ENCODE results near the gene GPR101.

Gene GPR101, protein sequence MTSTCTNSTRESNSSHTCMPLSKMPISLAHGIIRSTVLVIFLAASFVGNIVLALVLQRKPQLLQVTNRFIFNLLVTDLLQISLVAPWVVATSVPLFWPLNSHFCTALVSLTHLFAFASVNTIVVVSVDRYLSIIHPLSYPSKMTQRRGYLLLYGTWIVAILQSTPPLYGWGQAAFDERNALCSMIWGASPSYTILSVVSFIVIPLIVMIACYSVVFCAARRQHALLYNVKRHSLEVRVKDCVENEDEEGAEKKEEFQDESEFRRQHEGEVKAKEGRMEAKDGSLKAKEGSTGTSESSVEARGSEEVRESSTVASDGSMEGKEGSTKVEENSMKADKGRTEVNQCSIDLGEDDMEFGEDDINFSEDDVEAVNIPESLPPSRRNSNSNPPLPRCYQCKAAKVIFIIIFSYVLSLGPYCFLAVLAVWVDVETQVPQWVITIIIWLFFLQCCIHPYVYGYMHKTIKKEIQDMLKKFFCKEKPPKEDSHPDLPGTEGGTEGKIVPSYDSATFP

DNA sequence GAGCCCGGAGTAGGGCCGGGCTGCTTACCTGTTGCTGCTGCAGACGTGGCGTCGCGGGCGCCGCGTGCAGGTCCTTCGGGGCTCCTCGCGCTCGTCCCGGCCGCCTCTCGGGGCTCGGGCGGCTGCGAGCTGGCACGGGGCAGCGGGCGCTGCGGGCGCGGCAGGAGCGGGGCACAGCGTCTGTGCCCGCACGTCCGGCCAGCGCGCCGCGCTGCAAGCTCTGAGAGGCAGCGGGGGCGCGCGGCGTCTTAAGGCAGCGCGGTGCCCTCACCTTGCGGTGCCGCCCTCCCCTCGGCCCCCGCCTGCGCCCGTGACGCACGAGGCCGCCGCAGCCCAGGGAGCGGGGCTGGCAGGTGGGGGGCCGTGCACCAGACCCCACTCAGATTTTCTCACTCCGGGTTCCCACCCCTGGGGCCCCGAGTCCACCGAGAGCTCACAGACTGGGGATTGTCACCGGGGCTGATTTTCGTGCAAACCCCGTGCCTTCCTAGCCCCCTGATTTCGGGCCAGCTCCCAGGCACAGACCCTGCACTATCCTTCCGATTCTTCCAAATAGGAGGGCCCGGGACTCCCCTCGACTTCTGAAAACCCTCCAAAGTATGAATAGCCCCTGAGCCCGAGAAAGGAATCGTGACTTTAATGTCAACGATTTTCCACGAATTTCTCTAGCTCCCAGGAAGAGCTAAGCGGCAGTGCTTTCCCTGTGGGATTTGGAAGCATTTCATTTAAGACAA is at the start of gene GPR101:
Gene GPR101 (minus strand): TSS at position 222 of the 734 bp plus-strand sequence. CDS start 2,321 bp downstream, outside the sequence.
- Histone ChIP-seq H3K27me3 (ENCODE audit: control insufficient read depth in 5 of 5, insufficient read depth in 4 of 5, low read length in 5 of 5) (peaks cover 44 to 62% (median 47%) of the 10 kb centered on the region in 5 donors), H3K4me3 (ENCODE audit: low read depth in 1 of 5, low read length in 5 of 5) (peak within 1 kb of the TSS in 1 of 5 donors; percentile 14), H3K9me3 (ENCODE audit: control insufficient read depth in 5 of 5, low read length in 5 of 5) (peaks cover 0 to 4% (median 0%) of the 10 kb centered on the region in 5 donors), H3K4me1 (ENCODE audit: control insufficient read depth in 5 of 5, insufficient read depth in 5 of 5, low read length in 5 of 5) (peaks cover 0 to 25% (median 19%) of the 10 kb centered on the region in 5 donors), H3K36me3 (ENCODE audit: control insufficient read depth in 5 of 5, insufficient read depth in 5 of 5, low read length in 5 of 5) (no peaks in the 10 kb centered on the region), H3K27ac (ENCODE audit: low read depth, low read length) (no peak within 1 kb of the TSS), H3K9ac (ENCODE audit: low read length in 5 of 5) (no peak within 1 kb of the TSS)

DNA sequence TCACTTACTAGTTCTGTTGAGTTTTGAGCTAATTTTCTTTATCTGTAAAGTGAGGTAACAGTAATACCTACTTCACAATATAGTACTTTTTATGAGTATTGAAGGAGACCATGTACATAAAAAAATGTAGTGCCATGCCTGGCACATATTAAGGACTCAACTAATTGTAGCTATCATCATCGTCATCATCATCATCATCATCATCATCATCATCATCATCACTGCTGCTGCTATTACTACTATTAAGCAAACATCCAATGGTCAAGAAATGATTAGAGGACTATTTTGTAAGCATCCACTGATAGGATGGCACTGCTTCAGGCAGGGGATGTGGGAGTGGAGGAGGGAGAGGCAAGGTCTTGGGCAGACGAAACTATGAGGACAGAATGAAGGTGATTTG is 47.4 kb upstream of the GPR101 start:
- no peak overlapping the region for H3K4me3 ChIP-seq (ENCODE audit: low read depth in 1 of 5, low read length in 5 of 5)
- H3K36me3 ChIP-seq (ENCODE audit: control insufficient read depth in 5 of 5, insufficient read depth in 5 of 5, low read length in 5 of 5), result no peaks in the 10 kb centered on the region
- H3K27me3 ChIP-seq (ENCODE audit: control insufficient read depth in 5 of 5, insufficient read depth in 4 of 5, low read length in 5 of 5), result peaks cover 0 to 17% (median 3%) of the 10 kb centered on the region in 5 donors
- no peaks in the 10 kb centered on the region for H3K9me3 ChIP-seq (ENCODE audit: control insufficient read depth in 5 of 5, low read length in 5 of 5)
- H3K9ac ChIP-seq (ENCODE audit: low read length in 5 of 5), result no peak overlapping the region
- no peak overlapping the region for H3K27ac ChIP-seq (ENCODE audit: low read depth, low read length)
- H3K4me1 ChIP-seq (ENCODE audit: control insufficient read depth in 5 of 5, insufficient read depth in 5 of 5, low read length in 5 of 5), result no peaks in the 10 kb centered on the region

DNA sequence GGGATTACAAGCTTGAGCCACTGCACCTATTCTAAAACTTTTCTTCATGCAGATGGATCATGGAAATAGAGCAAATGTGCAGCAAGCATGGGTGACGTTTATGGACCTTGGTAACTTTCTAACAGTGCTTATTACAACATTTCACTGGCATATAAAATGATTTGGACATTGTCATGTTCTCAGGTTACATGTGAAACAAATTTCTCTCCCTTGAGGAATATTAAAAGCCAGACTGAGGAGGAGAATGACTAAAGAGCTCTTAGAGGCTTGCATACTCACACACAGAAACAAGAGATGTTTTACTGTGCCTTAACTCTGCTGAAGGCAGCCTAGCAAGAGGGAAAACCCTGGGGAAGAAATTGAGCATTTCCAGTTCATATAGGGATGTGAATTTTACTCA is 38.6 kb upstream of the GPR101 start:
- Histone ChIP-seq H3K36me3 (ENCODE audit: control insufficient read depth in 5 of 5, insufficient read depth in 5 of 5, low read length in 5 of 5) (no peaks in the 10 kb centered on the region), H3K4me1 (ENCODE audit: control insufficient read depth in 5 of 5, insufficient read depth in 5 of 5, low read length in 5 of 5) (peaks cover 0 to 7% (median 0%) of the 10 kb centered on the region in 5 donors), H3K9me3 (ENCODE audit: control insufficient read depth in 5 of 5, low read length in 5 of 5) (no peaks in the 10 kb centered on the region), H3K27me3 (ENCODE audit: control insufficient read depth in 5 of 5, insufficient read depth in 4 of 5, low read length in 5 of 5) (peaks cover 0 to 7% (median 4%) of the 10 kb centered on the region in 5 donors), H3K4me3 (ENCODE audit: low read depth in 1 of 5, low read length in 5 of 5) (no peak overlapping the region), H3K27ac (ENCODE audit: low read depth, low read length) (no peak overlapping the region), H3K9ac (ENCODE audit: low read length in 5 of 5) (no peak overlapping the region)

DNA sequence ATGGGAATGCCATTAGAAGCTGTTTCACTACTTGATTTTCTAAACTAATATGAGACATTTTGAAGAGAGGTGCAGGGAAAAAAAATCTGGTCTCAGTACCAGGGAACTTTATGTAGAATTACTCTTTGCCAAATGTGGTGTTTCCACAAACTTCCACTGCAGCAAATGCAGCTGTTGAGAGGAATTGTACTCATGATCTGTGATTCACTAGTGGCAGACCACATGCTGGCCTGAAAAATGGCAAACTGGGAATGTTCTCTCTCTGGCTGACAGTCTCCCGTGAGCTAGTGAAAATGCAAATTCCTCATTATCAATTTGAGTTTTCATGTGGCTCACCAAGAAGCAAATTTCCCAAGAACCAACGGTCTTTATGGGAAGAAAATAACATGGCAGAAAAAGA is 37.8 kb upstream of the GPR101 start:
- Histone ChIP-seq H3K36me3 (ENCODE audit: control insufficient read depth in 5 of 5, insufficient read depth in 5 of 5, low read length in 5 of 5) (no peaks in the 10 kb centered on the region), H3K27ac (ENCODE audit: low read depth, low read length) (no peak overlapping the region), H3K9me3 (ENCODE audit: control insufficient read depth in 5 of 5, low read length in 5 of 5) (no peaks in the 10 kb centered on the region), H3K4me1 (ENCODE audit: control insufficient read depth in 5 of 5, insufficient read depth in 5 of 5, low read length in 5 of 5) (peaks cover 0 to 7% (median 0%) of the 10 kb centered on the region in 5 donors), H3K27me3 (ENCODE audit: control insufficient read depth in 5 of 5, insufficient read depth in 4 of 5, low read length in 5 of 5) (peaks cover 0 to 7% (median 4%) of the 10 kb centered on the region in 5 donors), H3K9ac (ENCODE audit: low read length in 5 of 5) (no peak overlapping the region), H3K4me3 (ENCODE audit: low read depth in 1 of 5, low read length in 5 of 5) (no peak overlapping the region)

DNA sequence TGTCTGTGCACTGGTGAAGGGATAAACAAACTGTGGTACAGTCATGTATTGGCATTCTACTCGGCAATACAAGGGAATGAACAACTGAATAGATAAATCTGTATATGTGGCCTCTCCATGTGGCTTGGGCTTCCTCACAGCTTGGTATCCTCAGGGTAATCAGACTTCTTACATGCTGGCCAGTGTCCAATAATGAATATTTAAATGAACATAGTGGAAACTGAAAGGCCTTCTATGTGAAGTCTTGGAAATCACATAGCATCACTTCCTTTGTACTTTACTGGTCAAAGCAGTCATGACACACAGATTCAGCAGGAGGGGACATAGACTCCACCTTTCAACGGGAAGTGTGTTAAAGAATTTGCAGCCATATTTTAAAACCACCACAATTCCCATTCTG is 33.4 kb upstream of the GPR101 start:
- H3K4me1 ChIP-seq (ENCODE audit: control insufficient read depth in 5 of 5, insufficient read depth in 5 of 5, low read length in 5 of 5), result no peaks in the 10 kb centered on the region
- H3K9me3 ChIP-seq (ENCODE audit: control insufficient read depth in 5 of 5, low read length in 5 of 5), result no peaks in the 10 kb centered on the region

DNA sequence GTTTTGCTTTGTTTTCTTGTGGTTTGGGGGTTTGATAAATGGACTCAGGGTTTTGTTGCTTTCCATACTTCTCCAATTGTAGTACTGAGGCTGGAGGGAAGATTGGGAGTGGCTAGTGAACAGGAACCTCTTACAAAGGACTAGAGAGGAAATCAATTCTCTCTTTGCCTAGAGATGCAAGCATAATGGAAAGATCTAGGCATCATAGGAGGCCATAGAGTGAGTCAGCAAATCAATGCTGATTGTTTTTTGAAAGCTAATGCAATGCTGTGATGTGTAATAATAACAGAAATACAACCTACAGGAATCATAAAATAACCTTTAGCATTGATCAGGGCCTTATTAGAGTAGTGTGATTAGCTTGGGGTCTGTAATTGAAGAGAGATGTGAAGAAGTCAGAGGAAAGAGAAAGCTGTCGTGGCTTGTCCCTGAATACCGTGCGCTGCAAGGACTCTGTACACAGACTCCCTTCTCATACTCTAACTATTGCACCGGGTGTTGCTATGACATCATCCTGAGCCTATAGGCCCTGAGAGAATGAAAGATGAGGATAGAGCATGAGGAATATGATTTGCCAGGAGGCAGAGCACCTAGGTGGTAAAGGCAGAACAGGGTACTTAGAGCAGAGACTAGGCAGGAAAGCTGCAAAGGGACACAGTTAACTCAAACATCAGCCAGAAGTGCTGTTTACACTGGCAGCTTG is 29.3 kb upstream of the GPR101 start:
- H3K4me1 ChIP-seq (ENCODE audit: control insufficient read depth in 5 of 5, insufficient read depth in 5 of 5, low read length in 5 of 5), result no peaks in the 10 kb centered on the region

More for the DNA sequence above, 33.4 kb upstream of the GPR101 start:
- H3K9ac ChIP-seq (ENCODE audit: low read length in 5 of 5), result no peak overlapping the region
- H3K27me3 ChIP-seq (ENCODE audit: control insufficient read depth in 5 of 5, insufficient read depth in 4 of 5, low read length in 5 of 5), result peaks cover 0 to 12% (median 5%) of the 10 kb centered on the region in 5 donors
- H3K36me3 ChIP-seq (ENCODE audit: control insufficient read depth in 5 of 5, insufficient read depth in 5 of 5, low read length in 5 of 5), result peaks cover 0 to 2% (median 0%) of the 10 kb centered on the region in 5 donors
- no peak overlapping the region for H3K27ac ChIP-seq (ENCODE audit: low read depth, low read length)
- H3K4me3 ChIP-seq (ENCODE audit: low read depth in 1 of 5, low read length in 5 of 5), result no peak overlapping the region

DNA sequence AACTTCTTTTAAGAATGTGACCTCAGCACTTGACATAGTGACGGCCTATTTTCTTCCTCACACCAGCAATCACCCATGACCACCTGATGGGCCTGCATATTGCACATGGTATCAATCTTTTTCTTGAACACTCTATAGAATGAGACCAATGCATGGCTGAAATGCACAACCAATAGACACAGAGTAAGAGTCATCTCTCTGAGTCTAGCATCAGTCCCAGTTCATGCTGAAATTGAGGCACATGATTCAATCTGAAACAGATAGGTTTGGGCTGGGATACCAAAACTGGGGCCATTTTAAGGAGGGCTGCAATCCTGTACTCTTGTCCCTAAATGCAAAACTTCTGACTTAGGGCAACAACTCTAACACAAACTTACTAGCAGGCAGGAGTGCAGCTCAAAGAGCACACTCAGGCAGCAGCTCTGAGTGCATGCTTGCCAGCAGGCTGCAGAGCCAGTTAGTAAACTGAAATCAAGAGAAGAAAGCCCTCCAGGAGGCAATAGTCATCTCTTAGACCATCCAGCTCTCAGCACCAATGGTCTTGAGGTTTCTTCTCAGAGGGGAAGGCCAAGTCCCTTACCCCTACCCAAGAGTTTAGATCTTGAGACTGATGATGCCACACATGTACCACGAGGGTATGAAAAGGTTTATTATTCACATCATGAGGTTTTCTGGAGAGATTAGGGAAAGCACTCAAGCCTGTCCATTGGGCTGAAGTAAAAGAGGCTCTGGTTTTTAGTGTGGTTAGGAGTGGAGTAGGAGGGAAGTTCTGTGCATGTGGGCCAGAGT is 24.7 kb upstream of the GPR101 start:
- Histone ChIP-seq H3K36me3 (ENCODE audit: control insufficient read depth in 5 of 5, insufficient read depth in 5 of 5, low read length in 5 of 5) (no peaks in the 10 kb centered on the region), H3K27ac (ENCODE audit: low read depth, low read length) (no peak overlapping the region), H3K9ac (ENCODE audit: low read length in 5 of 5) (no peak overlapping the region), H3K27me3 (ENCODE audit: control insufficient read depth in 5 of 5, insufficient read depth in 4 of 5, low read length in 5 of 5) (peaks cover 3 to 17% (median 15%) of the 10 kb centered on the region in 5 donors), H3K4me3 (ENCODE audit: low read depth in 1 of 5, low read length in 5 of 5) (no peak overlapping the region), H3K4me1 (ENCODE audit: control insufficient read depth in 5 of 5, insufficient read depth in 5 of 5, low read length in 5 of 5) (no peaks in the 10 kb centered on the region), H3K9me3 (ENCODE audit: control insufficient read depth in 5 of 5, low read length in 5 of 5) (no peaks in the 10 kb centered on the region)

More for the DNA sequence above, 29.3 kb upstream of the GPR101 start:
- H3K9me3 ChIP-seq (ENCODE audit: control insufficient read depth in 5 of 5, low read length in 5 of 5), result no peaks in the 10 kb centered on the region
- H3K4me3 ChIP-seq (ENCODE audit: low read depth in 1 of 5, low read length in 5 of 5), result no peak overlapping the region
- H3K36me3 ChIP-seq (ENCODE audit: control insufficient read depth in 5 of 5, insufficient read depth in 5 of 5, low read length in 5 of 5), result peaks cover 0 to 2% (median 0%) of the 10 kb centered on the region in 5 donors
- H3K27ac ChIP-seq (ENCODE audit: low read depth, low read length), result no peak overlapping the region
- peaks cover 2 to 12% (median 7%) of the 10 kb centered on the region in 5 donors for H3K27me3 ChIP-seq (ENCODE audit: control insufficient read depth in 5 of 5, insufficient read depth in 4 of 5, low read length in 5 of 5)
- H3K9ac ChIP-seq (ENCODE audit: low read length in 5 of 5), result no peak overlapping the region

DNA sequence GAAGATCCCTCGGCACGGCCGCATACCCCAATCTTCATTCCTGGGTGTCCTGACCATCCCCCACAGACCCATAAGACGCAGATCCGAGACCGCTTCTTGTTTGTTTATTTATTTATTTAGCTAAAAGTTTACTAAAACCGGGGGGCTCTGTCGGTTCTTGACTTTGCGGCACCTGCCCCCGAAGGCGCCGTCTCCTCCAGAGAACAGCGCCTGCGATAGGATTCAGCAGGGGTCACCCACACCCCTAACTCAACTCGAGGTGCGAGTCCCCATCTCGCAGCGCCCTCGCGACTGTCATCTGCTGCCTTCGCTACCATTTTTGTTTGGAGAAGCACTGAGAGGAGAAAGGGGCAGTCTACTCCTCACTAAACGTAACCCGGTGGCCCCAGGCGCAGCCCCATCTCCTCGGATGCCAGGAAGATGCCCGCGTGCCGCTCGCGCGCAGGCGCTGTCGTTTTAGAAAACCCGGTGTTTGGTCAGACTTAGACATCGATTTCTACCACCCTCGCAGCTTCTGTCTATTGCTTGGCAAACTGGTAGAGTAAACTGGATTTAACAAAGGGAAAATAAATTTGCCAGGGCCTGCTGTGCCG is 18.9 kb upstream of the GPR101 start:
- Histone ChIP-seq H3K4me3 (ENCODE audit: low read depth in 1 of 5, low read length in 5 of 5) (peak overlapping the region; percentile 37 to 64 (median 51)), H3K27me3 (ENCODE audit: control insufficient read depth in 5 of 5, insufficient read depth in 4 of 5, low read length in 5 of 5) (peaks cover 12 to 45% (median 31%) of the 10 kb centered on the region in 5 donors), H3K9ac (ENCODE audit: low read length in 5 of 5) (peak overlapping the region in 2 of 5 donors; percentile 7 to 36), H3K4me1 (ENCODE audit: control insufficient read depth in 5 of 5, insufficient read depth in 5 of 5, low read length in 5 of 5) (peaks cover 0 to 15% (median 11%) of the 10 kb centered on the region in 5 donors), H3K9me3 (ENCODE audit: control insufficient read depth in 5 of 5, low read length in 5 of 5) (no peaks in the 10 kb centered on the region), H3K27ac (ENCODE audit: low read depth, low read length) (no peak overlapping the region), H3K36me3 (ENCODE audit: control insufficient read depth in 5 of 5, insufficient read depth in 5 of 5, low read length in 5 of 5) (no peaks in the 10 kb centered on the region)
